Nephron (organoid): ENCODE results near the gene MITF.

Experiments used
- H3K27ac Mint-ChIP-seq, 3 experiments: 2 replicates each; pipeline ENCODE4 v1.8.0; 2020; ENCODE audit warnings: mixed read lengths in 3 of 3, mild to moderate bottlenecking in 2 of 3, moderate library complexity in 1 of 3
- H3K27me3 Mint-ChIP-seq: 2 replicates; pipeline ENCODE4 v1.8.0; 2021; ENCODE audit warnings: low read depth, mild to moderate bottlenecking, moderate library complexity, mixed read lengths
- H3K36me3 Mint-ChIP-seq: 2 replicates; pipeline ENCODE4 v1.8.0; 2020; ENCODE audit warnings: low read depth, mixed read lengths
- H3K4me1 Mint-ChIP-seq: 2 replicates; pipeline ENCODE4 v1.8.0; 2020; ENCODE audit warnings: mixed read lengths
- H3K4me3 Mint-ChIP-seq, 3 experiments: 2 replicates each; pipeline ENCODE4 v1.8.0; 2020; ENCODE audit warnings: mild to moderate bottlenecking in 3 of 3, mixed read lengths in 3 of 3, moderate library complexity in 2 of 3
- H3K9me3 Mint-ChIP-seq: 2 replicates; pipeline ENCODE4 v1.8.0; 2020; ENCODE audit warnings: mixed read lengths
- CTCF ChIP-seq, 3 experiments: fragments of 200-600 bp; sonication (generic); IDR thresholded peaks; one replicate each; pipeline ENCODE4 v1.5.0; 2021; ENCODE audit warnings: antibody characterized with exemption in 3 of 3; ENCODE audit not compliant: unreplicated experiment in 3 of 3

The MITF gene

GRCh38 chr3:69930564-69930963 lies 191.3 kb downstream of the MITF start:
- H3K9me3 Mint-ChIP-seq: no peaks in the 10 kb centered on the region
- no peaks in the 10 kb centered on the region for H3K27me3 Mint-ChIP-seq
- H3K36me3 Mint-ChIP-seq: no peaks in the 10 kb centered on the region
- no peaks in the 10 kb centered on the region for H3K4me1 Mint-ChIP-seq
- no peak overlapping the region for H3K4me3 Mint-ChIP-seq
- TF ChIP-seq CTCF (IDR thresholded peaks at IDR 0.05; ENCODE audit: unreplicated experiment in 3 of 3): no peak
- H3K27ac Mint-ChIP-seq: no peak overlapping the region

- TF ChIP-seq CTCF (IDR thresholded peaks at IDR 0.05; ENCODE audit: unreplicated experiment in 3 of 3): no peak
- H3K27ac Mint-ChIP-seq: no peak overlapping the region
- H3K4me3 Mint-ChIP-seq: no peak overlapping the region
- no peaks in the 10 kb centered on the region for H3K9me3 Mint-ChIP-seq
- H3K27me3 Mint-ChIP-seq: no peaks in the 10 kb centered on the region
- H3K36me3 Mint-ChIP-seq: no peaks in the 10 kb centered on the region
- H3K4me1 Mint-ChIP-seq: no peaks in the 10 kb centered on the region
Measured at GRCh38 chr3:69932087-69932486, 192.8 kb downstream of the MITF start.

GRCh38 chr3:69932501-69932900 lies 193.2 kb downstream of the MITF start:
- TF ChIP-seq CTCF (IDR thresholded peaks at IDR 0.05; ENCODE audit: unreplicated experiment in 3 of 3): no peak
- no peaks in the 10 kb centered on the region for H3K9me3 Mint-ChIP-seq
- H3K4me3 Mint-ChIP-seq: no peak overlapping the region
- H3K27ac Mint-ChIP-seq: no peak overlapping the region
- H3K36me3 Mint-ChIP-seq: no peaks in the 10 kb centered on the region
- no peaks in the 10 kb centered on the region for H3K4me1 Mint-ChIP-seq
- H3K27me3 Mint-ChIP-seq: no peaks in the 10 kb centered on the region

GRCh38 chr3:69934398-69934797 lies 195.1 kb downstream of the MITF start:
- no peak for TF ChIP-seq CTCF (IDR thresholded peaks at IDR 0.05; ENCODE audit: unreplicated experiment in 3 of 3)
- Mint-ChIP-seq H3K9me3 (no peaks in the 10 kb centered on the region), H3K27me3 (peaks cover 6% of the 10 kb centered on the region), H3K27ac (no peak overlapping the region), H3K36me3 (no peaks in the 10 kb centered on the region), H3K4me1 (no peaks in the 10 kb centered on the region), H3K4me3 (no peak overlapping the region)

GRCh38 chr3:69936266-69936665 lies 197.0 kb downstream of the MITF start:
- Mint-ChIP-seq H3K36me3 (no peaks in the 10 kb centered on the region), H3K27ac (no peak overlapping the region), H3K4me3 (no peak overlapping the region), H3K4me1 (no peaks in the 10 kb centered on the region), H3K9me3 (no peaks in the 10 kb centered on the region), H3K27me3 (peaks cover 6% of the 10 kb centered on the region)
- TF ChIP-seq CTCF (IDR thresholded peaks at IDR 0.05; ENCODE audit: unreplicated experiment in 3 of 3): no peak

- Mint-ChIP-seq H3K27ac (no peak overlapping the region), H3K4me3 (no peak overlapping the region), H3K9me3 (no peaks in the 10 kb centered on the region), H3K27me3 (peaks cover 6% of the 10 kb centered on the region), H3K4me1 (no peaks in the 10 kb centered on the region), H3K36me3 (no peaks in the 10 kb centered on the region)
- no peak for TF ChIP-seq CTCF (IDR thresholded peaks at IDR 0.05; ENCODE audit: unreplicated experiment in 3 of 3)
Measured at GRCh38 chr3:69938061-69938460, 198.8 kb downstream of the MITF start.
